A549 treated with DMSO at 1 μM for 4 hours (cell line): Measurements from ENCODE around the gene REST. TPM values are rescaled to one million over a fixed set of nuclear protein-coding genes. Genes with fewer than 3 reads are reported as not detected.

Experiments used
- total RNA-seq: library from RNA; stranded (reverse); fragments of 200-300 nt; extraction: Qiagen RNA extraction; gene quantifications from 5 replicates; pipeline ENCODE4 v1.2.3, GENCODE V29; 2022; ENCODE audit warnings: low read depth

REST gene, protein sequence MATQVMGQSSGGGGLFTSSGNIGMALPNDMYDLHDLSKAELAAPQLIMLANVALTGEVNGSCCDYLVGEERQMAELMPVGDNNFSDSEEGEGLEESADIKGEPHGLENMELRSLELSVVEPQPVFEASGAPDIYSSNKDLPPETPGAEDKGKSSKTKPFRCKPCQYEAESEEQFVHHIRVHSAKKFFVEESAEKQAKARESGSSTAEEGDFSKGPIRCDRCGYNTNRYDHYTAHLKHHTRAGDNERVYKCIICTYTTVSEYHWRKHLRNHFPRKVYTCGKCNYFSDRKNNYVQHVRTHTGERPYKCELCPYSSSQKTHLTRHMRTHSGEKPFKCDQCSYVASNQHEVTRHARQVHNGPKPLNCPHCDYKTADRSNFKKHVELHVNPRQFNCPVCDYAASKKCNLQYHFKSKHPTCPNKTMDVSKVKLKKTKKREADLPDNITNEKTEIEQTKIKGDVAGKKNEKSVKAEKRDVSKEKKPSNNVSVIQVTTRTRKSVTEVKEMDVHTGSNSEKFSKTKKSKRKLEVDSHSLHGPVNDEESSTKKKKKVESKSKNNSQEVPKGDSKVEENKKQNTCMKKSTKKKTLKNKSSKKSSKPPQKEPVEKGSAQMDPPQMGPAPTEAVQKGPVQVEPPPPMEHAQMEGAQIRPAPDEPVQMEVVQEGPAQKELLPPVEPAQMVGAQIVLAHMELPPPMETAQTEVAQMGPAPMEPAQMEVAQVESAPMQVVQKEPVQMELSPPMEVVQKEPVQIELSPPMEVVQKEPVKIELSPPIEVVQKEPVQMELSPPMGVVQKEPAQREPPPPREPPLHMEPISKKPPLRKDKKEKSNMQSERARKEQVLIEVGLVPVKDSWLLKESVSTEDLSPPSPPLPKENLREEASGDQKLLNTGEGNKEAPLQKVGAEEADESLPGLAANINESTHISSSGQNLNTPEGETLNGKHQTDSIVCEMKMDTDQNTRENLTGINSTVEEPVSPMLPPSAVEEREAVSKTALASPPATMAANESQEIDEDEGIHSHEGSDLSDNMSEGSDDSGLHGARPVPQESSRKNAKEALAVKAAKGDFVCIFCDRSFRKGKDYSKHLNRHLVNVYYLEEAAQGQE
- 8.0 to 11.2 TPM (median 8.9 TPM) in 5 replicates for total RNA-seq

DNA sequence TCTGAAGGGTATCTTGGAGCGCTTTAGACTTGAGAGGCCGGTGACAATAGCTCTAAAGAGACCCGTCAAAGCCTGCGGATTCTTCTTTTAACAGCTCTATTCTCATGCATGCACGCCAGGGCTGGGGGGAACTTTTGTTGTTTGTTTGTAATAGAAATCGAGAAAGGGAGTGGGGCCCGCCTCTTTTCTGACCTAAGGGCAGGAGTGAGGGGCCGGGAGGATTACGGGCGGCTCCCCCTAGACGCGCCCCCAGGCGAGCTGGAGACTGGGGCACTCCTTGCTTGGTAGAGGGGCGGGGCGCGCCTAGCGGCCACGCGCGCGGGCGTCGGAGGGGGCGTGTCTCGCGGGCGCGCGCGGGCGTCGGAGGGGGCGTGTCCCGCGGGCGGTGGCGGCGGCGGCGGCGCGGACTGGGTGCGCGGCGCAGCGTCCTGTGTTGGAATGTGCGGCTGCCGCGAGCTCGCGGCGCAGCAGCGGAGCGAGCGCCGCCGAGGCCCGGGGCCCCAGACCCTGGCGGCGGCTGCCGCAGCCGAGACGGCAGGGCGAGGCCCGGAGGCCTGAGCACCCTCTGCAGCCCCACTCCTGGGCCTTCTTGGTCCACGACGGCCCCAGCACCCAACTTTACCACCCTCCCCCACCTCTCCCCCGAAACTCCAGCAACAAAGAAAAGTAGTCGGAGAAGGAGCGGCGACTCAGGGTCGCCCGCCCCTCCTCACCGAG lies at the start of gene REST:
Gene REST (plus strand): TSS at position 412 of the 717 bp plus-strand sequence. CDS start 2,739 bp downstream, outside the sequence.

GRCh38 chr4:56977321-56978012 lies 69.8 kb downstream of the REST start, which contains the start of gene NOA1:
Gene NOA1 (minus strand): TSS chr4:56977606. CDS start chr4:56977585, 21 bp downstream.

DNA sequence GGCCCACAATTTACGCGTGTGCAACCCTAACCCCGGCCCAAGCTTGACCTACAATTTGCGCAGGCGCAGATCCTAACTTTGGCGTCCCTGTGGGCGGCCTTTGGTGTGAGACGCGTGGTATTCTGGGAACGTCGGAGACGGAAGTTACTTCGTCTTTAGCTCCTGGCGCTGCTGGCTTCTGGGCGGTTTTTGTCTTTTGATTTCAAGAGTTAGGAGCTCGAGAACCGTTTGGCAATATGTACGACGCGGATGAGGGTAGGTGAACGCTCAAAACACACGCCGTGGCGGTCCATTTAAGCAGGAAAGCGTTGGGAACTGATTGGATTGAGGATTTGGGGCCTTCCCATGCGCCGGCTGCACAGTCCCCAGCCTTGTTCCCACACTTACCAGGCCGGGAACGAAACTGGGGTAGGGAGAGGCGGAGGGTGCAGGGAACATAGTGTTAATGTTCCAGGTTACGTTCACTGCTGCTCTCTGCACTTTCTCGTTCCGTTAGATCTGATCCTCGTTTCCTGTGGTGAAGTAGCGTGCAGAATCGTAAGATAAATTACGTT lies 71.1 kb downstream of the REST start, which contains the start of gene POLR2B:
Gene POLR2B (plus strand): TSS at position 147 of the 554 bp plus-strand sequence. CDS start 90 bp downstream, at position 237.

Other genes with a start within 250 kb of the REST start
- gene HOPX, start 226.6 kb upstream of the REST start, total RNA-seq = not detected in 5 replicates
- not detected in 5 replicates for gene SPINK2, start 86.2 kb upstream of the REST start, total RNA-seq
- gene NOA1, start 69.7 kb downstream of the REST start, total RNA-seq = 14.8 to 17.4 TPM (median 16.7 TPM) in 5 replicates
- gene POLR2B, start 71.0 kb downstream of the REST start, total RNA-seq = 67.7 to 82.2 TPM (median 70.6 TPM) in 5 replicates
- 180 to 323 TPM (median 220 TPM) in 5 replicates for gene IGFBP7, start 202.5 kb downstream of the REST start, total RNA-seq